HG03342 (cell line): ENCODE results near the gene HDLBP.

Experiments used
- ATAC-seq: cut with Tn5 transposase; IDR thresholded peaks from one replicate; pipeline ENCODE4 v1.9.1; 2021; ENCODE audit warnings: mild to moderate bottlenecking, moderate library complexity; ENCODE audit not compliant: unreplicated experiment

Gene HDLBP

DNA sequence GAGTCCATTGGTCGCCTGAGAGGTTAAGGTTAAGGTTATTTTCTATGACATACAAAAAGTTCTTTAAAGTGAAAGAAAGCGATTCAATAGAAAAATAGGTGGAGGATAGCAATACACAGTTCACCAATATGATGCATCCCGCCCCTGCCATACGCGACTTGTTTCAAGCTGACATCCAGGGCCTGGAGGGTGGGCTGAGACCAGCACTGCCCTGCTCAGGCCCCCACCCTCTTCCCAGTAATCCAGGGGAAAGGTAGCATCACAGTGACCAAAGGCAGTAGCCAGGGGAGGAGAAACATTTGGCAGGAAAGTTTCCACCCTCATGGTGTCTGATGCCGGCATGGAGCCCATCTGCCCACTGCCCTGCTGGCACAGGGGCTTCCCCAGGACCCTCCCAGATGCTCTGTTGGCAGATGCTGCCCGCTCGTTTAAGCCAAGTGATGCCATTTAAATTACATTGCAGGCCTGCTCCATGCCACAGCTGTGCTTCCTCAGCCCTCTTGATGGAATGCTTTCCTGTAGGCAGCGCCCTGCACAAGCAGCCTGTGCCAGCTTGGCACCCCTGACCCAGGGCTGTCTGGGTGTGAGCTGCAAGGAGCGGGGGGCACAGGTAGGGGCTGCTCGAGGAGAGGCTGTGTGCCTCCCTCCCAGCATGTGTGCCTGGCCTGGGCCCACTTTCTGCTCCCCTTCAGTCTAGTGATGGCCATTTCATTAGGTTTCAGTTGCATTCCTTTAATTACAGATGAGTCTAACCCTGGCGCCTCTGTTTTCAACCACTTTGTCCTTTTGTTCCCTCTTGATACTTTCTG, 137.7 kb downstream of the HDLBP start:
- no peak for ATAC-seq
